Activated T-helper 9 cell treated with anti-CD3 and anti-CD28 coated beads, Interleukin-2, amount 50 U/mL, for 16 hours (primary cell): ENCODE results near the gene BTNL2.
"Not testable (repeated sequence)": the region's sequence is repeated elsewhere in the genome, so short reads cannot be mapped to it uniquely, and the experiment has no call there.

Source experiments
- DNase-seq: peaks from one replicate; pipeline ENCODE4 v3.0.0-alpha.2; 2020; ENCODE audit warnings: low read depth

BTNL2 gene

GRCh38 chr6:32406857-32407256, at the start of gene BTNL2:
BTNL2 (minus strand) TSS chr6:32407181; CDS start chr6:32407123, 58 bp downstream.
- no peak for DNase-seq

- DNase-seq, result no peak
Measured at GRCh38 chr6:32449088-32449736, 42.2 kb upstream of the BTNL2 start.

- DNase-seq, result no peak
Measured at GRCh38 chr6:32447932-32448331, 41.0 kb upstream of the BTNL2 start.

- DNase-seq, result no peak
Measured at GRCh38 chr6:32445321-32445854, 38.4 kb upstream of the BTNL2 start.

- DNase-seq, result no peak
Measured at GRCh38 chr6:32444433-32444832, 37.5 kb upstream of the BTNL2 start.

GRCh38 chr6:32442977-32443552, 36.1 kb upstream of the BTNL2 start:
- no peak for DNase-seq

- no peak for DNase-seq
Measured at GRCh38 chr6:32442243-32442667, 35.3 kb upstream of the BTNL2 start.

GRCh38 chr6:32439602-32440214, 32.7 kb upstream of the BTNL2 start, which contains the start of gene HLA-DRA:
HLA-DRA (plus strand) TSS chr6:32439887; CDS start chr6:32439951, 64 bp downstream.
- no peak for DNase-seq

- DNase-seq, result no peak
Measured at GRCh38 chr6:32439139-32439538, 32.2 kb upstream of the BTNL2 start.

- no peak for DNase-seq
Measured at GRCh38 chr6:32436995-32437836, 30.2 kb upstream of the BTNL2 start.

- no peak for DNase-seq
Measured at GRCh38 chr6:32436186-32436585, 29.2 kb upstream of the BTNL2 start.

- DNase-seq, result not testable (repeated sequence)
Measured at GRCh38 chr6:32433950-32434349, 27.0 kb upstream of the BTNL2 start.

GRCh38 chr6:32432050-32432450, 25.1 kb upstream of the BTNL2 start:
- no peak for DNase-seq

GRCh38 chr6:32431142-32431541, 24.2 kb upstream of the BTNL2 start:
- no peak for DNase-seq

- no peak for DNase-seq
Measured at GRCh38 chr6:32430179-32430578, 23.2 kb upstream of the BTNL2 start.

- no peak for DNase-seq
Measured at GRCh38 chr6:32427934-32428474, 21.0 kb upstream of the BTNL2 start.

- no peak for DNase-seq
Measured at GRCh38 chr6:32427218-32427617, 20.2 kb upstream of the BTNL2 start.

- DNase-seq, result no peak
Measured at GRCh38 chr6:32426338-32426737, 19.4 kb upstream of the BTNL2 start.

GRCh38 chr6:32424589-32425300, 17.8 kb upstream of the BTNL2 start:
- DNase-seq, result no peak

GRCh38 chr6:32416036-32416435, 9.1 kb upstream of the BTNL2 start:
- no peak for DNase-seq

- DNase-seq, result peak; percentile 59
Measured at GRCh38 chr6:32415521-32416019, 8.6 kb upstream of the BTNL2 start.
